ENCODE measurements around the gene ALOXE3. TPM values are rescaled to one million over a fixed set of nuclear protein-coding genes. Genes with fewer than 3 reads are reported as not detected.
"Not testable (repeated sequence)": the region's sequence is repeated elsewhere in the genome, so short reads cannot be mapped to it uniquely, and the experiment has no call there.

Gene ALOXE3
- total RNA-seq, 2 experiments from 2014 or later: 0.09 TPM; not detected in 1

DNA sequence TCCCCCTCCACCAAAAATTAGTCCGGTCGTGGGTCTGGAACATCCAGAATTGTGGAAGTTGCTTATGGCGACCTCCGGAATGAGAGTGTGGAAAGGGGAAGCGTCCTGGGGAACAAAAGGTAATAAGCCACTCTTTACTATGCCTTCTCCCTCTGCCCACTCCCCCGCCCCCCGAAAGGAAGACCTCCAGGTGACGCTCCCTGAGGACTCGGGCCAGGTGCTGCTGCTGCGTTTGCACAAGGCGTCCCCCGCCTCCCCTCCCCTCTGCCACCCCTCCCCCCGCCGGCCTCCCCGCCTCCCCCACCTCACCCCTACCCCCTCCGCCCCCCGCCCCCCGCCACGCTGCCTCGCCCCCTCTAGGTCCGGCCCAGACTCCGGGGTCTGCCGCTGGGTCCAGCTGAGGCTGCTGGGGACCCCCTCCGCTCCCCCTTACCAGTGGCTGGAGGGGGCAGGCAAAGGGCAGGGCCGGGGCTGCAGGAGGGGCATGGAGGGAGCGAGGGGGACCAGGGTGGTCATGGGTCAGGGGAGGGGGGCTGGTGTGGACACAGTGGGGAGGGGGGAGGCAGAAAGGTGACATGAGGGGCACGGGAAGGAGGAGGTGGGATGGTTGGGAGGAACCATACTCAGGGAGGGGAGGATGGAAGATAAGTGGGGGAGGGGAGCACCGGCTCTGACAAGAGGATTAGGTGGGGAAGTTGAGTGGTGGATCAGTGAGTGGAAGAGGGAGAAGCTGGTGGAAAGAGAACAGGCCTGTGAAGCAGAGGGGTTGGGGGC lies 54.4 kb downstream of the ALOXE3 start:
- H3K9me3 Mint-ChIP-seq: no peaks in the 10 kb centered on the region
- no peak for DNase-seq
- H3K36me3 Mint-ChIP-seq (ENCODE audit: low read depth): no peaks in the 10 kb centered on the region
- ChIA-PET POLR2A (interaction anchor here (0.6 kb wide), 1 partner anchor 45 kb away, joined by 3 read pairs; no protein-coding TSS in a partner anchor), CTCF (interaction anchor here (12.6 kb wide), 1 partner anchor 10 kb away, joined by 360 read pairs; no protein-coding TSS in a partner anchor)
- H3K27ac Mint-ChIP-seq: no peak overlapping the region
- ATAC-seq: no peak
- TF ChIP-seq, protein P1, sequence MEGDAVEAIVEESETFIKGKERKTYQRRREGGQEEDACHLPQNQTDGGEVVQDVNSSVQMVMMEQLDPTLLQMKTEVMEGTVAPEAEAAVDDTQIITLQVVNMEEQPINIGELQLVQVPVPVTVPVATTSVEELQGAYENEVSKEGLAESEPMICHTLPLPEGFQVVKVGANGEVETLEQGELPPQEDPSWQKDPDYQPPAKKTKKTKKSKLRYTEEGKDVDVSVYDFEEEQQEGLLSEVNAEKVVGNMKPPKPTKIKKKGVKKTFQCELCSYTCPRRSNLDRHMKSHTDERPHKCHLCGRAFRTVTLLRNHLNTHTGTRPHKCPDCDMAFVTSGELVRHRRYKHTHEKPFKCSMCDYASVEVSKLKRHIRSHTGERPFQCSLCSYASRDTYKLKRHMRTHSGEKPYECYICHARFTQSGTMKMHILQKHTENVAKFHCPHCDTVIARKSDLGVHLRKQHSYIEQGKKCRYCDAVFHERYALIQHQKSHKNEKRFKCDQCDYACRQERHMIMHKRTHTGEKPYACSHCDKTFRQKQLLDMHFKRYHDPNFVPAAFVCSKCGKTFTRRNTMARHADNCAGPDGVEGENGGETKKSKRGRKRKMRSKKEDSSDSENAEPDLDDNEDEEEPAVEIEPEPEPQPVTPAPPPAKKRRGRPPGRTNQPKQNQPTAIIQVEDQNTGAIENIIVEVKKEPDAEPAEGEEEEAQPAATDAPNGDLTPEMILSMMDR (IDR thresholded peaks at IDR 0.05): no peak
- intact Hi-C loops (cut with micrococcal nuclease): no loop called here
- H3K4me3 Mint-ChIP-seq: no peak overlapping the region
- H3K4me1 Mint-ChIP-seq (ENCODE audit: low read depth): no peaks in the 10 kb centered on the region
- peaks cover 39% of the 10 kb centered on the region for H3K27me3 Mint-ChIP-seq

DNA sequence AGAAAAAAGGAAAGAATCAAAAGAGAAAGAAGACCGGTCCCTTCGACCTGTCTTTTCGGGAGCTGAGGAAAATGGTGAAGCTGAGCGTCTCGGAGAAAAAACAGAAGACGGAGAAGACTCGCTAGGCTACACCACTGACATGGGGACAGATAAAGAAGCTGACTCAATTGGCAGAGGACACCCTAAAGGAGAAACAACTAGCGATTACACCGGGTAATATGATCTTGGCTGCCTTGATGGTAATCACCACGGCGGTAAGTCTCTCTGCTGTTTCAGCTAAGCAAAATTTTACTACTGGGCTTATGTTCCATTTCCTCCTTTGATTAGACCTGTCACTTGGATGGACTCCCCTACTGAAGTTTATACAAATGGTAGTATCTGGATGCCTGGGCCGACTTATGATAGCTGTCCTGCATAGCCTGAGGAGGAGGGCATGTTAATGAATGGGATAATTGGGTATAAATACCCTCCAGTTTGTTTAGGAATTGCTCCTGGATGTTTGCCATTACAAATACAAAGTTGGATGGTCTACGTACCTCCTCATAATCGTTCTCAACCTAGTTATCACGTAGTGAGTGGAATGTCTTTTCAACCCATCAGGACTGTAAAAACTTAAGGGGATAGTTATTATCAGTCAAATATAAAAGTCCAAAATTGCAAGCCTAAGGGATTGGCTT lies 55.4 kb downstream of the ALOXE3 start:
- no peak for DNase-seq
- no peaks in the 10 kb centered on the region for H3K36me3 Mint-ChIP-seq (ENCODE audit: low read depth)
- H3K27me3 Mint-ChIP-seq: peaks cover 44% of the 10 kb centered on the region
- H3K27ac Mint-ChIP-seq: no peak overlapping the region
- POLR2A ChIA-PET: interaction anchor here (0.6 kb wide), 1 partner anchor 57 kb away, joined by 3 read pairs; no protein-coding TSS in a partner anchor
- CTCF ChIA-PET: interaction anchor here (0.6 to 12.6 kb wide), 11 partner anchors 11 to 320 kb away, joined by 3 to 360 read pairs (median 9); partner anchors contain the start of gene ALOXE3
- TF ChIP-seq, protein P1 (IDR thresholded peaks at IDR 0.05): no peak
- intact Hi-C loops (cut with micrococcal nuclease): no loop called here
- H3K9me3 Mint-ChIP-seq: no peaks in the 10 kb centered on the region
- no peak overlapping the region for H3K4me3 Mint-ChIP-seq
- peaks cover 2% of the 10 kb centered on the region for H3K4me1 Mint-ChIP-seq (ENCODE audit: low read depth)
- ATAC-seq: no peak

DNA sequence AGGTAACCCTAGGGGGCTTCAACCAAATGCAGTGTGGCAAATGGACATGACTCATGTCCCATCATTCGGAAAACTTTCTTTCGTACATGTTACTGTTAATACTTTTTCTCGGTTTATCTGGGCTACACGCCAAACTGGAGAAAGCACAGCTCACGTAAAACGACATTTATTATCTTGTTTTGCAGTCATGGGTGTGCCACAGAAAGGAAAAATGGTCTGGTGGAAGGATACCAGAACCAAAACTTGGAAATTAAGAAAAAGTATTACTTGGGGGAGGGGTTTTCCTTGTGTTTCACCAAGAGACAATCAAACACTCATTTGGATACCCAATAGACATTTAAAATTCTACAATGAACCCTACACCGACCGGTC lies 55.9 kb downstream of the ALOXE3 start:
- ATAC-seq (no peak), DNase-seq (no peak)
- Mint-ChIP-seq H3K27ac (no peak overlapping the region), H3K4me3 (no peak overlapping the region), H3K36me3 (ENCODE audit: low read depth) (no peaks in the 10 kb centered on the region), H3K9me3 (no peaks in the 10 kb centered on the region), H3K27me3 (peaks cover 45% of the 10 kb centered on the region), H3K4me1 (ENCODE audit: low read depth) (peaks cover 5% of the 10 kb centered on the region)
- CTCF ChIA-PET: interaction anchor here (0.6 to 12.6 kb wide), 15 partner anchors 12 to 319 kb away, joined by 3 to 360 read pairs (median 3); partner anchors contain the start of genes ALOX12B and ALOXE3
- intact Hi-C loops (cut with micrococcal nuclease): no loop called here
- POLR2A ChIA-PET: interaction anchor here (0.6 to 0.9 kb wide), 2 partner anchors 8 to 58 kb away, joined by 3 to 4 read pairs; no protein-coding TSS in a partner anchor
- TF ChIP-seq, protein P1 (IDR thresholded peaks at IDR 0.05): no peak

DNA sequence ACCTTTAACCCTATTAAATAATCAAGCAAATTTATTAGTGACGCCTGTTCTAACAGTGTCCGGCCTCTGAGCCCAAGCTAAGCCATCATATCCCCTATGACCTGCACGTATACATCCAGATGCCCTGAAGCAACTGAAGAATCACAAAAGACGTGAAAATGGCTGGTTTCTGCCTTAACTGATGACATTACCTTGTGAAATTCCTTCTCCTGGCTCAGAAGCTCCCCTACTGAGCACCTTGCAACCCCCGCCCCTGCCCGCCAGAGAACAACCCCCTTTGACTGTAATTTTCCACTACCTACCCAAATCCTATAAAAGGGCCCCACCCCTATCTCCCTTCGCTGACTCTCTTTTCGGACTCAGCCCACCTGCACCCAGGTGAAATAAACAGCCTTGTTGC lies 56.5 kb downstream of the ALOXE3 start:
- intact Hi-C loops (cut with micrococcal nuclease); H3K36me3 Mint-ChIP-seq (ENCODE audit: low read depth); H3K4me3 Mint-ChIP-seq; H3K9me3 Mint-ChIP-seq; ATAC-seq; DNase-seq; H3K4me1 Mint-ChIP-seq (ENCODE audit: low read depth); H3K27ac Mint-ChIP-seq: not testable (repeated sequence)
- CTCF ChIA-PET: interaction anchor here (0.8 to 12.6 kb wide), 19 partner anchors 12 to 404 kb away, joined by 3 to 360 read pairs (median 4); partner anchors contain the start of genes ALOX12B and ALOXE3
- peaks cover 50% of the 10 kb centered on the region for H3K27me3 Mint-ChIP-seq
- POLR2A ChIA-PET: interaction anchor here (0.9 kb wide), 1 partner anchor 8 kb away, joined by 4 read pairs; no protein-coding TSS in a partner anchor

DNA sequence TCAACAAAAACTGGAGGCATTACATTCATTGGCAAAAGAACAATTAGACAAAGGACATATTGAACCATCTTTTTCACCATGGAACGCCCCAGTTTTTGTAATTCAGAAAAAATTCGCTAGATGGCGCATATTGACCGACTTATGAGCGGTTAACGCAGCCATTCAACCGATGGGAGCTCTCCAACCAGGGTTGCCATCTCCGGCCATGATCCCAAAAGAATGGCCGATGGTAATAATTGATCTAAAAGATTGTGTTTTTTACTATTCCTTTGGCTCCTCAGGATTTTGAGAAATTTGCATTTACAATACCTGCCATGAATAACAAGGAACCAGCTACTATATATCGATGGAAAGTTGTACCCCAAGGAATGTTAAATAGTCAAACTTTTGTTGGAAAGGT lies 58.0 kb downstream of the ALOXE3 start:
- TF ChIP-seq, protein P1 (IDR thresholded peaks at IDR 0.05): peak; percentile 91
- CTCF ChIA-PET: interaction anchor here (0.6 to 12.6 kb wide), 53 partner anchors 9 to 725 kb away, joined by 3 to 360 read pairs (median 4); partner anchors contain the start of genes ALOXE3 and SLC25A35
- Mint-ChIP-seq H3K4me1 (ENCODE audit: low read depth) (peaks cover 15% of the 10 kb centered on the region), H3K27ac (no peak overlapping the region), H3K36me3 (ENCODE audit: low read depth) (no peaks in the 10 kb centered on the region), H3K4me3 (no peak overlapping the region), H3K27me3 (peaks cover 51% of the 10 kb centered on the region), H3K9me3 (no peaks in the 10 kb centered on the region)
- ATAC-seq (peak; percentile 57), DNase-seq (peak; percentile 72)
- POLR2A ChIA-PET: interaction anchor here (1.1 to 1.7 kb wide), 2 partner anchors 13 to 113 kb away, joined by 3 read pairs; no protein-coding TSS in a partner anchor
- intact Hi-C loops (cut with micrococcal nuclease): no loop called here
